ENCODE measurements around the gene SHBG.
"Not testable (repeated sequence)": the region's sequence is repeated elsewhere in the genome, so short reads cannot be mapped to it uniquely, and the experiment has no call there.

Gene SHBG

GRCh38 chr17:7620835-7621234 is 9.1 kb upstream of the SHBG start:
- CTCF ChIA-PET = interaction anchor here (0.6 kb wide), 1 partner anchor 82 kb away, joined by 3 read pairs; no protein-coding TSS in a partner anchor
- TF ChIP-seq HDGF (IDR thresholded peaks at IDR 0.05; ENCODE audit: borderline replicate concordance) (no peak), TARDBP (IDR thresholded peaks at IDR 0.05) (no peak), BHLHE40 (IDR thresholded peaks at IDR 0.05; ENCODE audit: borderline replicate concordance) (no peak), FOXA1 (IDR thresholded peaks at IDR 0.05) (no peak), ARNT (IDR thresholded peaks at IDR 0.05) (no peak), FOXM1 (IDR thresholded peaks at IDR 0.05; ENCODE audit: borderline replicate concordance) (no peak), NFRKB (IDR thresholded peaks at IDR 0.05) (no peak), CTBP1 (IDR thresholded peaks at IDR 0.05; ENCODE audit: borderline replicate concordance) (no peak), FOXK2 (IDR thresholded peaks at IDR 0.05) (no peak), SUZ12 (IDR thresholded peaks at IDR 0.05) (no peak), LEF1 (IDR thresholded peaks at IDR 0.05; ENCODE audit: borderline replicate concordance) (no peak)
- POLR2A ChIA-PET = interaction anchor here (1.5 kb wide), 1 partner anchor 67 kb away, joined by 5 read pairs; the partner anchor contains the start of gene TP53
- DNase-seq (ENCODE audit: extremely low spot score) = no peak

GRCh38 chr17:7623661-7624060 is 6.3 kb upstream of the SHBG start:
- ChIA-PET CTCF (no interaction called here), POLR2A (no interaction called here)
- TF ChIP-seq LEF1 (IDR thresholded peaks at IDR 0.05; ENCODE audit: borderline replicate concordance) = no peak
- no peak for TF ChIP-seq FOXA1 (IDR thresholded peaks at IDR 0.05)
- no peak for TF ChIP-seq SP1 (IDR thresholded peaks at IDR 0.05)
- no peak for TF ChIP-seq PKNOX1 (IDR thresholded peaks at IDR 0.05)
- TF ChIP-seq ELF4 (IDR thresholded peaks at IDR 0.05) = no peak
- no peak for TF ChIP-seq ARNT (IDR thresholded peaks at IDR 0.05)
- no peak for TF ChIP-seq ZNF384 (IDR thresholded peaks at IDR 0.05)
- TF ChIP-seq HDGF (IDR thresholded peaks at IDR 0.05; ENCODE audit: borderline replicate concordance) = no peak
- TF ChIP-seq FOXM1 (IDR thresholded peaks at IDR 0.05; ENCODE audit: borderline replicate concordance) = no peak
- no peak for TF ChIP-seq CTBP1 (IDR thresholded peaks at IDR 0.05; ENCODE audit: borderline replicate concordance)
- no peak for TF ChIP-seq SUZ12 (IDR thresholded peaks at IDR 0.05)
- TF ChIP-seq NFRKB (IDR thresholded peaks at IDR 0.05) = no peak
- no peak for TF ChIP-seq L3MBTL2 (conservative IDR thresholded peaks at IDR 0.05)
- TF ChIP-seq TARDBP (IDR thresholded peaks at IDR 0.05) = no peak
- TF ChIP-seq BHLHE40 (IDR thresholded peaks at IDR 0.05; ENCODE audit: borderline replicate concordance) = no peak
- no peak for TF ChIP-seq FOXK2 (IDR thresholded peaks at IDR 0.05)
- no peak for DNase-seq (ENCODE audit: extremely low spot score)

- CTCF ChIA-PET = not testable (repeated sequence)
These were observed 4.2 kb upstream of the SHBG start for GRCh38 chr17:7625749-7626148.

GRCh38 chr17:7626307-7626706 is 3.6 kb upstream of the SHBG start:
- ChIA-PET CTCF (interaction anchor here (0.7 to 2.6 kb wide), 2 partner anchors 11 to 62 kb away, joined by 4 to 16 read pairs; partner anchors contain the start of genes TP53 and WRAP53), POLR2A (interaction anchor here (0.9 to 11.9 kb wide), 4 partner anchors 9 to 60 kb away, joined by 4 to 236 read pairs (median 12); partner anchors contain the start of genes MPDU1, TP53 and WRAP53)
- no peak for DNase-seq (ENCODE audit: extremely low spot score)
- TF ChIP-seq FOXA1 (IDR thresholded peaks at IDR 0.05) (no peak), LEF1 (IDR thresholded peaks at IDR 0.05; ENCODE audit: borderline replicate concordance) (no peak), BHLHE40 (IDR thresholded peaks at IDR 0.05; ENCODE audit: borderline replicate concordance) (no peak), SUZ12 (IDR thresholded peaks at IDR 0.05) (no peak), L3MBTL2 (conservative IDR thresholded peaks at IDR 0.05) (no peak), ZNF384 (IDR thresholded peaks at IDR 0.05) (no peak), SP1 (IDR thresholded peaks at IDR 0.05) (no peak)

More at GRCh38 chr17:7625749-7626148, 4.2 kb upstream of the SHBG start:
- DNase-seq (ENCODE audit: extremely low spot score) = not testable (repeated sequence)
- POLR2A ChIA-PET = interaction anchor here (0.9 to 11.9 kb wide), 5 partner anchors 11 to 60 kb away, joined by 3 to 236 read pairs (median 5); partner anchors contain the start of genes ATP1B2, FXR2, MPDU1 and TP53

- ChIA-PET CTCF (interaction anchor here (0.7 to 2.6 kb wide), 3 partner anchors 12 to 61 kb away, joined by 3 to 16 read pairs (median 4); partner anchors contain the start of genes TP53 and WRAP53), POLR2A (interaction anchor here (0.9 to 11.9 kb wide), 11 partner anchors 10 to 230 kb away, joined by 3 to 236 read pairs (median 5); partner anchors contain the start of genes ATP1B2, FXR2, MPDU1 and NAA38)
- no peak for DNase-seq (ENCODE audit: extremely low spot score)
- no peak for TF ChIP-seq FOXK2 (IDR thresholded peaks at IDR 0.05)
- TF ChIP-seq L3MBTL2 (conservative IDR thresholded peaks at IDR 0.05) = no peak
- no peak for TF ChIP-seq HDGF (IDR thresholded peaks at IDR 0.05; ENCODE audit: borderline replicate concordance)
- no peak for TF ChIP-seq ZNF384 (IDR thresholded peaks at IDR 0.05)
- no peak for TF ChIP-seq SP1 (IDR thresholded peaks at IDR 0.05)
- no peak for TF ChIP-seq FOXM1 (IDR thresholded peaks at IDR 0.05; ENCODE audit: borderline replicate concordance)
- no peak for TF ChIP-seq FOXA1 (IDR thresholded peaks at IDR 0.05)
- no peak for TF ChIP-seq ARNT (IDR thresholded peaks at IDR 0.05)
- TF ChIP-seq ELF4 (IDR thresholded peaks at IDR 0.05) = no peak
- TF ChIP-seq PKNOX1 (IDR thresholded peaks at IDR 0.05) = no peak
These were observed 3.0 kb upstream of the SHBG start for GRCh38 chr17:7626956-7627249.

- DNase-seq (ENCODE audit: extremely low spot score) = peak; percentile 96
- CTCF ChIA-PET = interaction anchor here (0.6 to 2.6 kb wide), 7 partner anchors 9 to 362 kb away, joined by 3 to 16 read pairs (median 3); partner anchors contain the start of genes TP53 and WRAP53
- no peak for TF ChIP-seq L3MBTL2 (conservative IDR thresholded peaks at IDR 0.05)
- TF ChIP-seq LEF1 (IDR thresholded peaks at IDR 0.05; ENCODE audit: borderline replicate concordance) = no peak
- TF ChIP-seq FOXM1 (IDR thresholded peaks at IDR 0.05; ENCODE audit: borderline replicate concordance) = no peak; the same call in 1 of the 2 replicates
- no peak for TF ChIP-seq FOXK2 (IDR thresholded peaks at IDR 0.05)
- no peak for TF ChIP-seq ELF4 (IDR thresholded peaks at IDR 0.05)
- POLR2A ChIA-PET = interaction anchor here (0.6 to 11.9 kb wide), 22 partner anchors 9 to 304 kb away, joined by 3 to 236 read pairs (median 4); partner anchors contain the start of genes ATP1B2, CNTROB, EFNB3 and FXR2
These were observed 2.4 kb upstream of the SHBG start, which contains the start of gene SAT2 for GRCh38 chr17:7627250-7628121. SAT2 (minus strand) TSS chr17:7627821; CDS start chr17:7627635, 186 bp downstream.
